ENCODE measurements around the gene IP6K3. TPM values are rescaled to one million over a fixed set of nuclear protein-coding genes. Genes with fewer than 3 reads are reported as not detected.

Gene IP6K3
- total RNA-seq, 2 experiments from 2014 or later = not detected

- ChIA-PET CTCF (interaction anchor here (1.3 kb wide), 1 partner anchor 71 kb away, joined by 3 read pairs; no protein-coding TSS in a partner anchor), POLR2A (no interaction called here)
- Mint-ChIP-seq H3K4me3 (no peak overlapping the region), H3K27me3 (no peaks in the 10 kb centered on the region), H3K9me3 (no peaks in the 10 kb centered on the region), H3K27ac (no peak overlapping the region), H3K36me3 (ENCODE audit: low read depth) (peaks cover 51% of the 10 kb centered on the region), H3K4me1 (peaks cover 11% of the 10 kb centered on the region)
- no peak for DNase-seq
These were observed 68.3 kb downstream of the IP6K3 start for GRCh38 chr6:33678233-33678931.

- no peak for DNase-seq
- Mint-ChIP-seq H3K27me3 (no peaks in the 10 kb centered on the region), H3K4me3 (no peak overlapping the region), H3K27ac (no peak overlapping the region), H3K36me3 (ENCODE audit: low read depth) (peaks cover 50% of the 10 kb centered on the region), H3K4me1 (peaks cover 4% of the 10 kb centered on the region), H3K9me3 (no peaks in the 10 kb centered on the region)
- POLR2A ChIA-PET = no interaction called here
- CTCF ChIA-PET = no interaction called here
These were observed 69.0 kb downstream of the IP6K3 start for GRCh38 chr6:33677689-33678088.

GRCh38 chr6:33677143-33677660 is 69.5 kb downstream of the IP6K3 start:
- CTCF ChIA-PET = no interaction called here
- H3K4me1 Mint-ChIP-seq = peaks cover under 1% of the 10 kb centered on the region
- peaks cover 47% of the 10 kb centered on the region for H3K36me3 Mint-ChIP-seq (ENCODE audit: low read depth)
- POLR2A ChIA-PET = no interaction called here
- H3K9me3 Mint-ChIP-seq = no peaks in the 10 kb centered on the region
- no peaks in the 10 kb centered on the region for H3K27me3 Mint-ChIP-seq
- DNase-seq = no peak
- no peak overlapping the region for H3K4me3 Mint-ChIP-seq
- H3K27ac Mint-ChIP-seq = no peak overlapping the region

GRCh38 chr6:33676416-33677142 is 70.1 kb downstream of the IP6K3 start:
- no peak overlapping the region for H3K4me3 Mint-ChIP-seq
- H3K27me3 Mint-ChIP-seq = no peaks in the 10 kb centered on the region
- peaks cover 51% of the 10 kb centered on the region for H3K36me3 Mint-ChIP-seq (ENCODE audit: low read depth)
- ChIA-PET POLR2A (no interaction called here), CTCF (no interaction called here)
- no peak for DNase-seq
- H3K9me3 Mint-ChIP-seq = no peaks in the 10 kb centered on the region
- no peaks in the 10 kb centered on the region for H3K4me1 Mint-ChIP-seq
- no peak overlapping the region for H3K27ac Mint-ChIP-seq

- no peak overlapping the region for H3K4me3 Mint-ChIP-seq
- no peaks in the 10 kb centered on the region for H3K9me3 Mint-ChIP-seq
These were observed 70.7 kb downstream of the IP6K3 start for GRCh38 chr6:33675968-33676367.

GRCh38 chr6:33673851-33674250 is 72.9 kb downstream of the IP6K3 start:
- Mint-ChIP-seq H3K27me3 (no peaks in the 10 kb centered on the region), H3K36me3 (ENCODE audit: low read depth) (peaks cover 47% of the 10 kb centered on the region), H3K27ac (no peak overlapping the region), H3K4me3 (no peak overlapping the region), H3K4me1 (peaks cover 8% of the 10 kb centered on the region), H3K9me3 (no peaks in the 10 kb centered on the region)
- CTCF ChIA-PET = no interaction called here
- POLR2A ChIA-PET = interaction anchor here (0.6 kb wide), 1 partner anchor 315 kb away, joined by 3 read pairs; no protein-coding TSS in a partner anchor
- no peak for DNase-seq

More at GRCh38 chr6:33675968-33676367, 70.7 kb downstream of the IP6K3 start:
- CTCF ChIA-PET = interaction anchor here (0.9 kb wide), 1 partner anchor 37 kb away, joined by 3 read pairs; no protein-coding TSS in a partner anchor
- POLR2A ChIA-PET = no interaction called here
- H3K4me1 Mint-ChIP-seq = no peaks in the 10 kb centered on the region
- H3K27ac Mint-ChIP-seq = no peak overlapping the region
- no peak for DNase-seq
- H3K27me3 Mint-ChIP-seq = no peaks in the 10 kb centered on the region
- H3K36me3 Mint-ChIP-seq (ENCODE audit: low read depth) = peaks cover 48% of the 10 kb centered on the region

- Mint-ChIP-seq H3K4me3 (no peak overlapping the region), H3K36me3 (ENCODE audit: low read depth) (peaks cover 49% of the 10 kb centered on the region), H3K27me3 (no peaks in the 10 kb centered on the region), H3K27ac (no peak overlapping the region), H3K9me3 (no peaks in the 10 kb centered on the region), H3K4me1 (peaks cover 19% of the 10 kb centered on the region)
- ChIA-PET CTCF (interaction anchor here (0.8 to 1.5 kb wide), 2 partner anchors 18 to 80 kb away, joined by 3 to 4 read pairs; no protein-coding TSS in a partner anchor), POLR2A (no interaction called here)
- no peak for DNase-seq
These were observed 73.9 kb downstream of the IP6K3 start for GRCh38 chr6:33672808-33673207.

- Mint-ChIP-seq H3K9me3 (no peaks in the 10 kb centered on the region), H3K4me1 (peaks cover 19% of the 10 kb centered on the region), H3K27ac (peak overlapping the region; percentile 60), H3K36me3 (ENCODE audit: low read depth) (peaks cover 42% of the 10 kb centered on the region), H3K4me3 (no peak overlapping the region), H3K27me3 (no peaks in the 10 kb centered on the region)
- CTCF ChIA-PET = interaction anchor here (1.0 to 1.5 kb wide), 2 partner anchors 23 to 79 kb away, joined by 3 to 4 read pairs; no protein-coding TSS in a partner anchor
- POLR2A ChIA-PET = no interaction called here
- no peak for DNase-seq
These were observed 75.0 kb downstream of the IP6K3 start for GRCh38 chr6:33671744-33672072.

Small RNAs within 50 kb of the gene (microRNA-seq; reads per million reads assigned to microRNA genes)
- 16.0 reads per million, percentile 45 among the genes with 10 or more reads in this experiment for gene MIR3934 (ENCODE audit: borderline microRNAs expressed, borderline replicate concordance)

Other genes with a start within 250 kb of the IP6K3 start
- 10 to 100 TPM; 69.2 to 77.6 TPM for gene BAK1, start 166.6 kb downstream of the IP6K3 start, total RNA-seq
- gene ITPR3, start 125.6 kb downstream of the IP6K3 start, total RNA-seq = 10 to 100 TPM; 64.2 to 65.8 TPM
- 10 to 100 TPM; 77.6 to 80.0 TPM for gene UQCC2, start 35.2 kb downstream of the IP6K3 start, total RNA-seq
- 10 to 100 TPM; 73.1 to 74.1 TPM for gene LEMD2, start 42.2 kb upstream of the IP6K3 start, total RNA-seq
- not detected for gene MLN, start 57.1 kb upstream of the IP6K3 start, total RNA-seq